ENCODE measurements around the gene PIGC.
A peak's percentile ranks its signal among the peaks of the same experiment; 100 is the strongest.

GRCh38 chr1:172450524-172450885 lies 6.6 kb upstream of the PIGC start:
- TF ChIP-seq CTCF (IDR thresholded peaks at IDR 0.05; ENCODE audit: low read depth, low read length, missing input control) = no peak
- no peak for TF ChIP-seq ATF3 (IDR thresholded peaks at IDR 0.05)
- TF ChIP-seq RAD21 (IDR thresholded peaks at IDR 0.05) = no peak
- TF ChIP-seq JUND (IDR thresholded peaks at IDR 0.05) = peak in 1 of 2 donors; percentile 29
- TF ChIP-seq RXRA (IDR thresholded peaks at IDR 0.05) = peak in 1 of 2 donors; percentile 17
- TF ChIP-seq SP1 (IDR thresholded peaks at IDR 0.05) = peak; percentile 69
- no peak for TF ChIP-seq FOXA1 (IDR thresholded peaks at IDR 0.05)
- TF ChIP-seq YY1 (IDR thresholded peaks at IDR 0.05) = no peak

All from liver (tissue), 3 donors.